SK-N-SH treated with all-trans-retinoic acid at 6 μM for 48 hours (cell line): ENCODE measurements around the gene TUG1.

Source experiments
- ISL1 ChIP-seq: fragments of 250-450 bp; sonication (Bioruptor Pico); IDR thresholded peaks from 2 replicates; pipeline ENCODE4 v2.1.2; 2022; ENCODE audit warnings: mild to moderate bottlenecking, moderate library complexity
- TCF4 ChIP-seq: fragments of 250-450 bp; sonication (Bioruptor Pico); IDR thresholded peaks from 2 replicates; pipeline ENCODE4 v1.8.0; 2021; ENCODE audit warnings: mild to moderate bottlenecking, moderate library complexity, borderline replicate concordance
- TOX ChIP-seq: fragments of 250-450 bp; sonication (Bioruptor Pico); IDR thresholded peaks from 2 replicates; pipeline ENCODE4 v1.8.0; 2021; ENCODE audit warnings: mild to moderate bottlenecking, moderate library complexity, borderline replicate concordance
- TF ChIP-seq, protein P1 (sequence below): fragments of 250-450 bp; sonication (Bioruptor Pico); IDR thresholded peaks from 2 replicates; pipeline ENCODE4 v1.5.1; 2021; ENCODE audit warnings: mild to moderate bottlenecking, moderate library complexity

DNA sequence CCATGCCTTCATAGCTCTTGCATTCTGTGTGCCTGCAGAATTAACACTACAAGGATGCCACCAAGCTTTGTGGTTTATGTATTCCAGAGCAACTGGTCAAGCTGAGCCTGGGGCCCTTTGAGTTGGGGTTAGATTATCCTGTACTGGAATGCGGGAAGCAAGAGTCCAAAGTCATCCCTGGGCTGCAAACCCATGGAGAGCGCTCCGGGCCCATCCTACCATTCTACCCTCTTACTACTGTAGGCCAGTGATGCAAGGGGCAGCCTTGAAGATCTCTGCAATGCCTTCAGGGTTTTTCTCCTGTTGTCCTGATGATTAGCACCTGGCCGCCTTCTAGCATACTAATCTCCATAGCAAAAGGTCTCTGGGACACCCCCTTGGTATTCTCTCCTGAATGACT, 51.3 kb downstream of the TUG1 start:
- TF ChIP-seq, protein P1, sequence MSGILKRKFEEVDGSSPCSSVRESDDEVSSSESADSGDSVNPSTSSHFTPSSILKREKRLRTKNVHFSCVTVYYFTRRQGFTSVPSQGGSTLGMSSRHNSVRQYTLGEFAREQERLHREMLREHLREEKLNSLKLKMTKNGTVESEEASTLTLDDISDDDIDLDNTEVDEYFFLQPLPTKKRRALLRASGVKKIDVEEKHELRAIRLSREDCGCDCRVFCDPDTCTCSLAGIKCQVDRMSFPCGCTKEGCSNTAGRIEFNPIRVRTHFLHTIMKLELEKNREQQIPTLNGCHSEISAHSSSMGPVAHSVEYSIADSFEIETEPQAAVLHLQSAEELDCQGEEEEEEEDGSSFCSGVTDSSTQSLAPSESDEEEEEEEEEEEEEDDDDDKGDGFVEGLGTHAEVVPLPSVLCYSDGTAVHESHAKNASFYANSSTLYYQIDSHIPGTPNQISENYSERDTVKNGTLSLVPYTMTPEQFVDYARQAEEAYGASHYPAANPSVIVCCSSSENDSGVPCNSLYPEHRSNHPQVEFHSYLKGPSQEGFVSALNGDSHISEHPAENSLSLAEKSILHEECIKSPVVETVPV (CRISPR knock-in tag) = no peak
- no peak for TF ChIP-seq TCF4 (CRISPR knock-in tag)
- TF ChIP-seq TOX (CRISPR knock-in tag) = no peak
- no peak for TF ChIP-seq ISL1 (CRISPR knock-in tag)
